CD8-positive, alpha-beta memory T cell (primary cell): ENCODE data around the gene PRPF6. TPM values are rescaled to one million over a fixed set of nuclear protein-coding genes. Genes with fewer than 3 reads are reported as not detected.

Experiments used
- CTCF ChIA-PET: fragments of 350-600 bp; sonication (Branson Sonifier 250); formaldehyde crosslinking; loops from one replicate; lab custom pipeline; 2021; ENCODE audit warnings: antibody characterized with exemption; lab: Charles Lee
- POLR2A ChIA-PET: fragments of 350-600 bp; sonication (Branson Sonifier 250); formaldehyde crosslinking; loops from one replicate; lab custom pipeline; 2021; ENCODE audit warnings: antibody characterized with exemption; lab: Charles Lee
- DNase-seq, 5 donors: peaks; one replicate each; pipeline versions ENCODE4 v3.0.0 to v3.0.0-alpha.2; 2020 to 2022; ENCODE audit warnings: mixed read lengths in 1 of 5
- H3K27ac ChIP-seq: one replicate; pipeline ENCODE4 v1.7.0; 2013; ENCODE audit warnings: low read depth, mild to moderate bottlenecking, low read length, moderate library complexity
- H3K27me3 ChIP-seq: 2 replicates; pipeline ENCODE4 v1.7.0; 2013; ENCODE audit warnings: low read length, mild to moderate bottlenecking; ENCODE audit not compliant: insufficient read depth, poor library complexity, severe bottlenecking
- H3K36me3 ChIP-seq: 2 replicates; pipeline ENCODE4 v1.7.0; 2013; ENCODE audit warnings: mild to moderate bottlenecking, low read length, moderate library complexity; ENCODE audit not compliant: insufficient read depth
- H3K4me1 ChIP-seq: 2 replicates; pipeline ENCODE4 v1.7.0; 2013; ENCODE audit warnings: mild to moderate bottlenecking, low read length, moderate library complexity; ENCODE audit not compliant: insufficient read depth
- H3K4me3 ChIP-seq: 2 replicates; pipeline ENCODE4 v1.7.0; 2013; ENCODE audit warnings: mild to moderate bottlenecking, low read length
- H3K9me3 ChIP-seq: 2 replicates; pipeline ENCODE4 v1.7.0; 2013; ENCODE audit warnings: mild to moderate bottlenecking, low read length
- H3K27ac Mint-ChIP-seq, 8 donors: one replicate each; pipeline ENCODE4 v1.8.0; 2020 to 2021; ENCODE audit warnings: mixed read lengths in 8 of 8, mild to moderate bottlenecking in 6 of 8, inconsistent platforms in 3 of 8, moderate library complexity in 3 of 8
- H3K27me3 Mint-ChIP-seq, 2 donors: one replicate each; pipeline ENCODE4 v1.8.0; 2020 to 2021; ENCODE audit warnings: mixed read lengths in 2 of 2, mild to moderate bottlenecking in 1 of 2, moderate library complexity in 1 of 2
- H3K36me3 Mint-ChIP-seq, 3 donors: one replicate each; pipeline ENCODE4 v1.8.0; 2020 to 2021; ENCODE audit warnings: mixed read lengths in 3 of 3, inconsistent platforms in 1 of 3, mild to moderate bottlenecking in 1 of 3
- H3K4me1 Mint-ChIP-seq, 3 donors: one replicate each; pipeline ENCODE4 v1.8.0; 2020 to 2021; ENCODE audit warnings: mixed read lengths in 3 of 3, inconsistent platforms in 1 of 3, mild to moderate bottlenecking in 1 of 3
- H3K4me3 Mint-ChIP-seq, 7 donors: one replicate each; pipeline ENCODE4 v1.8.0; 2020 to 2021; ENCODE audit warnings: mixed read lengths in 7 of 7, mild to moderate bottlenecking in 6 of 7, moderate library complexity in 4 of 7, inconsistent platforms in 2 of 7
- H3K9me3 Mint-ChIP-seq, 5 donors: one replicate each; pipeline ENCODE4 v1.8.0; 2020 to 2022; ENCODE audit warnings: mixed read lengths in 5 of 5, mild to moderate bottlenecking in 3 of 5, moderate library complexity in 2 of 5, inconsistent platforms in 1 of 5
- polyA plus RNA-seq: library from polyadenylated mRNA; unstranded; fragments of 300-500 nt; fragmentation: Illumina TruSeq; gene quantifications from one replicate; pipeline ENCODE4 v1.2.3, GENCODE V29; 2021
- total RNA-seq, 2 experiments: library from RNA; stranded (reverse); gene quantifications; one replicate each; pipeline ENCODE4 v1.2.3, GENCODE V29; 2021

The PRPF6 gene
- total and polyA plus RNA-seq, 3 experiments from 2014 or later, result 76.2 to 97.1 (median 78.3) TPM

- no peak for DNase-seq
- H3K4me1 ChIP-seq, result peaks cover 28% of the 10 kb centered on the region
- POLR2A ChIA-PET, result interaction anchor here (0.6 to 1.0 kb wide), 3 partner anchors 15 to 436 kb away, joined by 3 to 6 read pairs (median 4); partner anchors contain the start of gene TCEA2
- H3K27me3 ChIP-seq, result no peaks in the 10 kb centered on the region
- peak overlapping the region; percentile 81 for H3K4me3 ChIP-seq
- peaks cover 7% of the 10 kb centered on the region for H3K36me3 ChIP-seq
- Mint-ChIP-seq H3K4me1 (peaks cover 11 to 52% (median 20%) of the 10 kb centered on the region in 3 donors), H3K9me3 (no peaks in the 10 kb centered on the region), H3K4me3 (peak overlapping the region; percentile 83 to 93 (median 89)), H3K36me3 (peaks cover 0 to 31% (median 0%) of the 10 kb centered on the region in 3 donors), H3K27ac (peak overlapping the region; percentile 6 to 97 (median 88)), H3K27me3 (no peaks in the 10 kb centered on the region)
- H3K27ac ChIP-seq, result peak overlapping the region; percentile 81
- no peaks in the 10 kb centered on the region for H3K9me3 ChIP-seq
- CTCF ChIA-PET, result interaction anchor here (0.9 to 4.8 kb wide), 8 partner anchors 8 to 121 kb away, joined by 3 to 34 read pairs (median 4); partner anchors contain the start of genes PRPF6 and UCKL1
Measured at GRCh38 chr20:64077541-64077875, 96.6 kb downstream of the PRPF6 start.

DNA sequence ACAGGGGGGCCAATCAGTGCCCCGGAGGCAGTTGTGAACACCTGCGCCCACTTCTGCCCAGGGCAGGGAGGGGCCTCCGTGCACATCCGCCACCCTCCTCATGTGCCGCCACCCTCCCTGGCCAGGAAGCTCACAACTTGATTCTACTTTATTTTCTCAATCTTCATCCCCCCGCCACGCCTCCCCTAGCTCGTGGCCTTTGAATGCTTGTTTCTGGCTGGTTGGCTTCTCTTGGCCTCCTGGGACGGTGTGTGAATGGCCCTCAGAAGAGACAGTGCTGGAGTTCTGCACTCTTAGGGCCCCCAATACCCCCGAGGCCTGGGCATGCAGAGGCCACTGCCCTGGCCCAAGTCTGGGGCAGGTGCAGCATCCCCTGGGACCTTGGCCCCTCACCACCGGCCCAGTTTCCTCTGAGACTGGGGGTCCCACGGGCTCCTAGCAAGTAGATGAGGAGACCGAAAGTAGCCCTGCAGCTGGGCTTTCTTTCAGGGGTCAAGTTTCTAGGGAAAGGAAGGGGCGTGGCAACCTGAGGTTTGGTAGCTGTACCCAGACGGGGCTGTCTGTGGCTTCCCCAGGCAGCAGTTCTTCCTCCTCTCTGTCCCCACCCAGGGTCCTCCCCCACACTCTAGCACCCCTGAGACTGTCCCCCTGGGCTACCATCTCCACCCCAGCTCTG is 97.1 kb downstream of the PRPF6 start:
- POLR2A ChIA-PET, result interaction anchor here (0.6 to 1.0 kb wide), 3 partner anchors 15 to 436 kb away, joined by 3 to 6 read pairs (median 4); partner anchors contain the start of gene TCEA2
- H3K4me1 ChIP-seq, result peaks cover 32% of the 10 kb centered on the region

DNA sequence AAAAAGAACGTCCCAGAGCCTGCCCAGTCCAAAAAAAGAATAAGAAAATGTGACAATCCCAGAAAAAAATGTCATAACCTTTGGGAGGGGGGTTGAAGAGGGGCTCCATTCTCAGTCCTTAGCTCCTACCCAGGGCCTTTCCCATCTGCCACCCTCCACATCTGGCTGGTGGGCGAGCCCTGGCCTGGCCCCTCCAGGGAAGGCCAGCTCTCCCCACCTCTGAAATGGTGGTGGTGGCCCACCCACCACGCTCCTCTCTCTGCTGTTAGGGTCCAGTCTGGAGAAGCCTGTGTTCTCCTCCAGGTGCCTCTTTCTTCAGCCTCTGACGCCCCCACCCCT is 98.0 kb downstream of the PRPF6 start:
- CTCF ChIA-PET, result interaction anchor here (0.8 to 4.8 kb wide), 5 partner anchors 9 to 582 kb away, joined by 3 to 34 read pairs (median 5); partner anchors contain the start of gene PRPF6
- Mint-ChIP-seq H3K4me1 (peaks cover 11 to 60% (median 27%) of the 10 kb centered on the region in 3 donors), H3K4me3 (peak overlapping the region; percentile 83 to 93 (median 89)), H3K27me3 (no peaks in the 10 kb centered on the region), H3K27ac (peak overlapping the region; percentile 72 to 95 (median 89)), H3K36me3 (peaks cover 0 to 20% (median 0%) of the 10 kb centered on the region in 3 donors), H3K9me3 (no peaks in the 10 kb centered on the region)
- H3K36me3 ChIP-seq, result peaks cover 7% of the 10 kb centered on the region
- peak overlapping the region; percentile 81 for H3K27ac ChIP-seq
- H3K27me3 ChIP-seq, result no peaks in the 10 kb centered on the region
- DNase-seq, result no peak
- no peaks in the 10 kb centered on the region for H3K9me3 ChIP-seq
- POLR2A ChIA-PET, result interaction anchor here (0.6 to 2.1 kb wide), 6 partner anchors 9 to 558 kb away, joined by 3 to 6 read pairs (median 3); partner anchors contain the start of genes PPDPF and TCEA2
- H3K4me1 ChIP-seq, result peaks cover 36% of the 10 kb centered on the region
- H3K4me3 ChIP-seq, result peak overlapping the region; percentile 81

More for the DNA sequence above, 97.1 kb downstream of the PRPF6 start:
- Mint-ChIP-seq H3K27ac (peak overlapping the region; percentile 6 to 97 (median 88)), H3K9me3 (no peaks in the 10 kb centered on the region), H3K4me1 (peaks cover 11 to 57% (median 24%) of the 10 kb centered on the region in 3 donors), H3K27me3 (no peaks in the 10 kb centered on the region), H3K36me3 (peaks cover 0 to 27% (median 0%) of the 10 kb centered on the region in 3 donors), H3K4me3 (peak overlapping the region; percentile 83 to 93 (median 89))
- Histone ChIP-seq H3K27me3 (no peaks in the 10 kb centered on the region), H3K9me3 (no peaks in the 10 kb centered on the region), H3K4me3 (peak overlapping the region; percentile 81), H3K36me3 (peaks cover 7% of the 10 kb centered on the region), H3K27ac (peak overlapping the region; percentile 81)
- CTCF ChIA-PET, result interaction anchor here (0.9 to 4.8 kb wide), 8 partner anchors 9 to 122 kb away, joined by 3 to 34 read pairs (median 4); partner anchors contain the start of genes PRPF6 and UCKL1
- DNase-seq, result peak; percentile 51 to 76 (median 70)

DNA sequence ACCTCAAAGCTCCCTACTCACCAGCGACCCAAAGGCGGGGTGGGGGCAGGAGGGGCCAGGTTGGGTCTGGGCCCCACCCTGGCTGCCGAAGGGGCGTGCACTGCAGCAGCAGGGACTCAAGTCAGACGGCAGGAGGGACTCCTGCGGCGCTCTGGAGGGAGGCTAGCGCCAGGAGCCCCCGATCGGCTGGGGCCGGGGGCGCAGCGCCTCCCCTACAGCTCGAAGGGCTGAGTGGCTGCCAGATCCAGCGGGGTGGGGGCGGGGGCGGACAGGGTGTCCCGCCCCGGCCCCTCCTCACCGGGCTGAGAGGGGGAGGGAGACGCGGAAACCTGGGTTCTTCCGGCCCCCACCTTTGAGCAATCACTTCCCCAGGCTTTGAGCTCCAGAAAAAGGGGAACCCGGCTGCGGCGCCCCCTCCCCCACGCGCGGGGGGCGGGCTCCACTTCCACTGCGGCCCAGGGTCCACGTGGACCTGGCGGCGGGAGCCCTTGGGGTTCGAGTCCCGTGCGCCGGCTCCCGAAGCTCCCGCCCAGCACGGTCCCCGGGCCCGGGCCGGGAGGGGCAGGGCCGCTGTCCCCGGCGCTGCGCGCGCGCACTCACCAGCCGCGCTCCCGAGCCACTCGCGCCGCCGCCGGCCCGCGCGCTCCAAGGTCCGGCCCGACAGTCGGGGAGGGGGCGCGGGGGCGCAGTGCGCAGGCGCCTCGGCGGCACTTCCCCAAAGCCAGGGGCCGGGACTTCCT is 98.5 kb downstream of the PRPF6 start, which contains the start of gene RGS19:
Gene RGS19, minus strand, starts transcription at position 246 of the 740 bp plus-strand sequence. CDS start 2,632 bp downstream, outside the sequence.
- peaks cover 36% of the 10 kb centered on the region for H3K4me1 ChIP-seq
- peaks cover 7% of the 10 kb centered on the region for H3K36me3 ChIP-seq
- no peaks in the 10 kb centered on the region for H3K27me3 ChIP-seq
- DNase-seq, result peak; percentile 61 to 80 (median 65)
- H3K27ac ChIP-seq, result peak within 1 kb of the TSS; percentile 81
- Mint-ChIP-seq H3K36me3 (peaks cover 0 to 15% (median 0%) of the 10 kb centered on the region in 3 donors), H3K9me3 (no peaks in the 10 kb centered on the region), H3K4me3 (peak within 1 kb of the TSS; percentile 83 to 93 (median 89)), H3K4me1 (peaks cover 16 to 64% (median 30%) of the 10 kb centered on the region in 3 donors), H3K27me3 (peaks cover 2 to 3% of the 10 kb centered on the region in 2 donors), H3K27ac (peak within 1 kb of the TSS; percentile 84 to 95 (median 90))
- H3K9me3 ChIP-seq, result no peaks in the 10 kb centered on the region
- ChIA-PET CTCF (interaction anchor here (0.8 to 4.8 kb wide), 5 partner anchors 10 to 583 kb away, joined by 3 to 34 read pairs (median 5); partner anchors contain the start of gene PRPF6), POLR2A (interaction anchor here (0.6 to 2.1 kb wide), 7 partner anchors 10 to 559 kb away, joined by 3 to 6 read pairs (median 3); partner anchors contain the start of genes PPDPF, TCEA2 and UCKL1)
- H3K4me3 ChIP-seq, result peak within 1 kb of the TSS; percentile 81

- Histone ChIP-seq H3K4me1 (peaks cover 36% of the 10 kb centered on the region), H3K27ac (peak within 1 kb of the TSS; percentile 81), H3K9me3 (no peaks in the 10 kb centered on the region), H3K36me3 (peaks cover 5% of the 10 kb centered on the region), H3K4me3 (peak within 1 kb of the TSS; percentile 81), H3K27me3 (no peaks in the 10 kb centered on the region)
- Mint-ChIP-seq H3K9me3 (no peaks in the 10 kb centered on the region), H3K4me1 (peaks cover 16 to 68% (median 30%) of the 10 kb centered on the region in 3 donors), H3K4me3 (peak within 1 kb of the TSS; percentile 83 to 93 (median 89)), H3K36me3 (peaks cover 0 to 11% (median 0%) of the 10 kb centered on the region in 3 donors), H3K27ac (peak within 1 kb of the TSS; percentile 84 to 95 (median 90)), H3K27me3 (peaks cover 2 to 3% of the 10 kb centered on the region in 2 donors)
- peak; percentile 48 to 69 (median 65) for DNase-seq
- POLR2A ChIA-PET, result interaction anchor here (1.1 to 2.1 kb wide), 4 partner anchors 11 to 560 kb away, joined by 3 to 6 read pairs (median 4); partner anchors contain the start of genes PPDPF, TCEA2 and UCKL1
- CTCF ChIA-PET, result interaction anchor here (1.1 to 6.8 kb wide), 5 partner anchors 40 to 584 kb away, joined by 3 to 71 read pairs (median 10); partner anchors contain the start of gene PRPF6
Measured at GRCh38 chr20:64080013-64080812, 99.3 kb downstream of the PRPF6 start, which contains the start of gene OPRL1. TSS of gene OPRL1 (plus strand) at chr20:64080082. CDS start at chr20:64092721, 12,639 bp downstream.

DNA sequence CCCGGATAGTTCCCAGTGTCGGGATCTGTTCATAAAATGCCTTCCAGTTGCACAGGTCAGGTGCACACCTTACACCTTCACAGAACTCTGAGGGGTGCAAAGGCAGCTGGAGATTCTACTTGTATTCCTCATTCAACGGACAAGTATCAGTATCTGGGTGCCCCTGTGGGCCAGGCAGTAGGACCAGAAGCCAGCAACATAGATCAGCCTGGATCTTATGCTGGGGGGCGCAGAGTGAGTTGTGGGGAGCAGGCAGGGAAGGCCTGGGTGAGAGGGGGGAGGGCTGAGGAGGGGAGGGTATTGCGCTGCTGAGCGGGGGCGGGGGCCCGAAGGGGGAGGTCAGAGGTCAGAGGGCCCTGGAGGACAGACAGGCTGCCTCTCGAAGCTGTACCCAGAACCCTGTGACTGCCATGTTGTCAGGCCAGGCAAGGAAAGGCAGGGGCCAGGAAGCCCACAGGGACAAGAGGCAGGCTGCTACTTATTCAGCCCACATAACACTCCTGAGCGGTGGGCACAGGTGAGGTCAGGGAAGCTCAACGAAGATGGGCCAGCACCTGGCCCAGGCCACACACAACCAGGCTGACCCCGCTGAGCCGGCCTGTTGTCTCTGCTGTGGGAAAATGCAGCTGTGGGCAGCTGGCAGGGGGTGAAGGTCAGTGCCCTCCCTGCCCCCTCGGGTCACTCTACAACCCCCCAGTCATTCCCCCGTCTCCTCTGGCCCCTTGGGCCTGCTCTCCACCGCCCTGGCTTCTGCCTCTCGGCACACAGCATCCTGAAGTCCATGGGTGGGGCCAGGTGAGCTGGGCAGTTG is 100.1 kb downstream of the PRPF6 start:
- H3K4me1 ChIP-seq, result peaks cover 36% of the 10 kb centered on the region
- CTCF ChIA-PET, result interaction anchor here (0.8 to 6.8 kb wide), 4 partner anchors 15 to 584 kb away, joined by 4 to 71 read pairs (median 20); no protein-coding TSS in a partner anchor
- H3K27me3 ChIP-seq, result no peaks in the 10 kb centered on the region
- Mint-ChIP-seq H3K27me3 (peaks cover 2 to 3% of the 10 kb centered on the region in 2 donors), H3K36me3 (peaks cover 0 to 3% (median 0%) of the 10 kb centered on the region in 3 donors), H3K4me1 (peaks cover 16 to 69% (median 30%) of the 10 kb centered on the region in 3 donors), H3K27ac (peak overlapping the region; percentile 56 to 92 (median 88)), H3K4me3 (peak overlapping the region; percentile 74 to 88 (median 80)), H3K9me3 (no peaks in the 10 kb centered on the region)
- POLR2A ChIA-PET, result no interaction called here
- H3K27ac ChIP-seq, result no peak overlapping the region
- DNase-seq, result no peak
- H3K4me3 ChIP-seq, result no peak overlapping the region
- H3K36me3 ChIP-seq, result no peaks in the 10 kb centered on the region
- no peaks in the 10 kb centered on the region for H3K9me3 ChIP-seq
